MM.1S (cell line): ENCODE data around the gene TSPAN9.
A peak's percentile ranks its signal among the peaks of the same experiment; 100 is the strongest.

ENCODE experiments used
- DNase-seq: peaks from one replicate; pipeline ENCODE4 v3.0.0-alpha.2; 2015
- H2AFZ ChIP-seq: fragments of 300-600 bp; sonication (generic); 2 replicates; pipeline ENCODE4 v1.6.0; 2016; ENCODE audit warnings: antibody characterized with exemption, low read length
- H3F3A ChIP-seq: fragments of 300-600 bp; sonication (generic); 2 replicates; pipeline ENCODE4 v1.6.1; 2016; ENCODE audit warnings: mild to moderate bottlenecking, antibody characterized with exemption, low read length, moderate library complexity, mixed read lengths; ENCODE audit not compliant: insufficient read depth
- H3K27ac ChIP-seq: fragments of 300-600 bp; sonication (generic); 2 replicates; pipeline ENCODE4 v1.5.1; 2016; ENCODE audit warnings: mild to moderate bottlenecking, low read length
- H3K27me3 ChIP-seq: fragments of 300-600 bp; sonication (generic); replicated peaks from 2 replicates; pipeline ENCODE4 v1.6.0; 2016; ENCODE audit warnings: low read length; ENCODE audit not compliant: insufficient read depth
- H3K36me3 ChIP-seq: fragments of 300-600 bp; sonication (generic); replicated peaks from 2 replicates; pipeline ENCODE4 v1.6.1; 2016; ENCODE audit warnings: mild to moderate bottlenecking, low read length, mixed read lengths; ENCODE audit not compliant: insufficient read depth
- H3K4me1 ChIP-seq: fragments of 300-600 bp; sonication (generic); 2 replicates; pipeline ENCODE4 v1.6.1; 2016; ENCODE audit warnings: low read length, mixed read lengths
- H3K4me2 ChIP-seq: fragments of 300-600 bp; sonication (generic); 2 replicates; pipeline ENCODE4 v1.6.0; 2016; ENCODE audit warnings: low read depth, low read length
- H3K4me3 ChIP-seq: fragments of 300-600 bp; sonication (generic); 2 replicates; pipeline ENCODE4 v1.5.1; 2016; ENCODE audit warnings: low read length, mixed read lengths
- H3K79me2 ChIP-seq: fragments of 300-600 bp; sonication (generic); 2 replicates; pipeline ENCODE4 v1.6.1; 2016; ENCODE audit warnings: mixed run types, low read length, mixed read lengths
- H3K9ac ChIP-seq: fragments of 300-600 bp; sonication (generic); 2 replicates; pipeline ENCODE4 v1.6.1; 2016; ENCODE audit warnings: low read length, mixed read lengths
- H3K9me2 ChIP-seq: fragments of 300-600 bp; sonication (generic); replicated peaks from 2 replicates; pipeline ENCODE4 v1.6.1; 2016; ENCODE audit warnings: mild to moderate bottlenecking, low read length, mixed read lengths; ENCODE audit not compliant: insufficient read depth
- H3K9me3 ChIP-seq: fragments of 300-600 bp; sonication (generic); replicated peaks from 2 replicates; pipeline ENCODE4 v1.6.1; 2016; ENCODE audit warnings: mild to moderate bottlenecking, low read length, mixed read lengths; ENCODE audit not compliant: insufficient read depth
- H4K20me1 ChIP-seq: fragments of 300-600 bp; sonication (generic); 2 replicates; pipeline ENCODE4 v1.6.1; 2016; ENCODE audit warnings: mild to moderate bottlenecking, low read length, moderate library complexity, mixed read lengths; ENCODE audit not compliant: insufficient read depth
- EZH2 ChIP-seq: fragments of 300-600 bp; sonication (generic); optimal IDR thresholded peaks from 2 replicates; pipeline ENCODE3; 2017; ENCODE audit warnings: low read depth, mild to moderate bottlenecking, antibody characterized with exemption, low read length, mixed read lengths
- EZH2phosphoT487 ChIP-seq: fragments of 300-600 bp; sonication (generic); IDR thresholded peaks from 2 replicates; pipeline ENCODE4 v1.6.1; 2018; ENCODE audit warnings: antibody characterized with exemption, low read length
- TF ChIP-seq, protein P1 (sequence below): fragments of 300-600 bp; sonication (generic); IDR thresholded peaks from 2 replicates; pipeline ENCODE4 v1.5.1; 2016; ENCODE audit warnings: antibody characterized with exemption, low read length, mixed read lengths

Gene TSPAN9

DNA sequence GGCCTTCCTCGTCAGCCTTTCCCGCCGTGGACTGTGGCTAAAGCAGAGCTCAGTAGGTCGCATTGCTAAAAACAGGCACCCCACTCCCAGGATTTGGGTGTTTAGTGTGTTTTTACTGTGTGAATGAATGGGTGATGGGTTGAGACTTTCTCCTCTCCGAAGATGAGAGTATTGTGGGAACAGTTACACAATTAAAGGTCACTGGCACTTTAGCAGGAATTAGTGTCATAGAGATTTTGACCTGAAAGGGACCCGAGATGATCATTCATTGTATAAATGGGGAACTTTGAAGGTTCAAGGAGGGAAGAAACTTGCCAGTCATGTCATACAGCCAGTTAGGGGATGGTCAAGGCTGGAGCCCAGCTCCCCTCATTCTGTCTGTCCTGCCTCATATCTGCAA is 56.9 kb downstream of the TSPAN9 start:
- H3K27me3 ChIP-seq = peaks cover 97% of the 10 kb centered on the region
- DNase-seq = no peak
- no peaks in the 10 kb centered on the region for H3K79me2 ChIP-seq
- H3K4me1 ChIP-seq = peaks cover 14% of the 10 kb centered on the region
- no peak overlapping the region for H2AFZ ChIP-seq
- no peaks in the 10 kb centered on the region for H3K9me3 ChIP-seq
- no peaks in the 10 kb centered on the region for H3K9me2 ChIP-seq
- TF ChIP-seq EZH2phosphoT487 = no peak
- TF ChIP-seq EZH2 = no peak
- TF ChIP-seq, protein P1, sequence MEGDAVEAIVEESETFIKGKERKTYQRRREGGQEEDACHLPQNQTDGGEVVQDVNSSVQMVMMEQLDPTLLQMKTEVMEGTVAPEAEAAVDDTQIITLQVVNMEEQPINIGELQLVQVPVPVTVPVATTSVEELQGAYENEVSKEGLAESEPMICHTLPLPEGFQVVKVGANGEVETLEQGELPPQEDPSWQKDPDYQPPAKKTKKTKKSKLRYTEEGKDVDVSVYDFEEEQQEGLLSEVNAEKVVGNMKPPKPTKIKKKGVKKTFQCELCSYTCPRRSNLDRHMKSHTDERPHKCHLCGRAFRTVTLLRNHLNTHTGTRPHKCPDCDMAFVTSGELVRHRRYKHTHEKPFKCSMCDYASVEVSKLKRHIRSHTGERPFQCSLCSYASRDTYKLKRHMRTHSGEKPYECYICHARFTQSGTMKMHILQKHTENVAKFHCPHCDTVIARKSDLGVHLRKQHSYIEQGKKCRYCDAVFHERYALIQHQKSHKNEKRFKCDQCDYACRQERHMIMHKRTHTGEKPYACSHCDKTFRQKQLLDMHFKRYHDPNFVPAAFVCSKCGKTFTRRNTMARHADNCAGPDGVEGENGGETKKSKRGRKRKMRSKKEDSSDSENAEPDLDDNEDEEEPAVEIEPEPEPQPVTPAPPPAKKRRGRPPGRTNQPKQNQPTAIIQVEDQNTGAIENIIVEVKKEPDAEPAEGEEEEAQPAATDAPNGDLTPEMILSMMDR = no peak
- H3K27ac ChIP-seq = no peak overlapping the region
- no peaks in the 10 kb centered on the region for H4K20me1 ChIP-seq
- H3K4me2 ChIP-seq = no peak overlapping the region
- H3K36me3 ChIP-seq = no peaks in the 10 kb centered on the region
- no peaks in the 10 kb centered on the region for H3F3A ChIP-seq
- no peak overlapping the region for H3K9ac ChIP-seq
- no peak overlapping the region for H3K4me3 ChIP-seq

DNA sequence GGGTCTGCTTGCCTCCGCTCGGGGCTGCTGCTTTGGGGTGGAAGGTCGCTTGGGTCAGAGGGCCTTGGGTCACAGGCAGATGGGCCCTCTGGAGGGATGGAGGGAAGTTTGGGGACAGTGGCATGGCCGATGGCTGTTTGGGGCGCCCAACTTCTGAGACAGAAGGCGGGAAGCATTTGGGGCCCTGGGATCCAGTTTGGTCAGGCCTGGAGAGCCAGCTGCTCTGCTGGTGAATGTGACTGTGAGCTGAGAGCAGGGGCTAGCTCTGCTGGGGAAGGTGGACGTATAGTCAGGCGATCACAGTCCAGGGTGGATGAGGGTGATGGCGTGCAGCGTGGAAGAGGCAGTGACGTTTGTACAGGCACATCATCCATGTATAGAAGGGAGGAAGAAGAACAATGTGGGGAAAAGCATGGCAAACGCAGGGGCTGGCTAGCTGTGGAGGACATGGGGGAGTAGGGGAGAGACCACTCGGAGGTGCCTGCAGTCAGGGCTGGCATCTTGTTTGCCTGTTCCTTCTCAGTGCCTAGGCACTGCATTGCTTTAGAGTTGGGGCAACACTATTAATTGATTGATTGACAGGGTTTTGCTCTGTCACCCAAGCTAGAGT is 57.5 kb downstream of the TSPAN9 start:
- no peaks in the 10 kb centered on the region for H3K79me2 ChIP-seq
- H3F3A ChIP-seq = no peaks in the 10 kb centered on the region
- H3K36me3 ChIP-seq = no peaks in the 10 kb centered on the region
- H3K9ac ChIP-seq = no peak overlapping the region
- no peak overlapping the region for H2AFZ ChIP-seq
- TF ChIP-seq EZH2phosphoT487 (no peak), EZH2 (no peak)
- TF ChIP-seq, protein P1 = no peak
- H3K4me1 ChIP-seq = peaks cover 9% of the 10 kb centered on the region
- no peak for DNase-seq
- H3K9me3 ChIP-seq = no peaks in the 10 kb centered on the region
- H3K4me3 ChIP-seq = no peak overlapping the region
- H3K4me2 ChIP-seq = no peak overlapping the region
- peaks cover 97% of the 10 kb centered on the region for H3K27me3 ChIP-seq
- H4K20me1 ChIP-seq = no peaks in the 10 kb centered on the region
- no peak overlapping the region for H3K27ac ChIP-seq
- H3K9me2 ChIP-seq = no peaks in the 10 kb centered on the region

DNA sequence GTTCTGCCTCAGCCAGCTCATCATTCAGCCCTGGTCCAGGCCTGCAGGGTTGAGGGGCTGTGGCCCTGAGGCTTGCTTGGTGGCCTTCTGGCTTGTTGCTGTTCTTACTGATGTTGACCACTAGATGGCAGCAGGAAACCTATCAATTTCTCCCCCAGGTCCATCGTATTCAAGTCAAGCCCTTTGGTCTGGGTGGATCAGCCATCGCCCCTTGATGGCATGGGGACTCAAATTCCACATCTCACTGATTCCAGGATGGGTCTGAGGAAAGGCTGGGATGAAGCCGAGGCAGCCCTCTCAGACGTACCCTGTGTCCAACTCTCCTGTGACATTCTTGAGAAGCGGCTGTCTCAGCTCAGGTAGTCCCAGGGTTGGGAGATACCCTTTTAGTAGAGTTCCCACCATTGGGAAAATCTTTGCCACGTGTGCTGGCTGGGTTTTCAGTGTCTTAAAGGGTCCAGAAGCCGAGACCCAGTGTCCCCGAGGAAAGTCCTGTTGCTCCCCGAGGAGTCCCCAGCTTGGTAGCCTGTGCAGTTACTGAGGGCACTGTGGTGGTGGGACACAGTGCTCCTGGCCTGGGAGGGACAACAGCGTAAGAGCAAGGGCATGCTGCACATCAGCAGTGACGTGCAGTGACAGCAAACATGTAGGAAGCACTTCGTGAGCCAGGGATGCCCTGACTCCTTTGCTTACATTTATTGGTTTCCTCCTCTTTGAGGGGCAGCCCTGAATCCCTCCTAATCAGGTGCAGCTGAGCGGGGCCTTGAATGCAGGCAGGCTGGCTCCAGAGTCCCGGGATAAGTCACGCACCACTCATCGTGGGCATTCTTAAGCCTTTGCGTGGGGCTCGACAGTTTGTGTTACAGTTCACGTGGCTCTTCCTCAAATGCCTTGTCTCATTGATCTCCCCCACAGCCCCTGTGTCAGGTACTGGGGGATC is 58.6 kb downstream of the TSPAN9 start:
- H3K9me2 ChIP-seq = no peaks in the 10 kb centered on the region
- H4K20me1 ChIP-seq = no peaks in the 10 kb centered on the region
- H3K4me2 ChIP-seq = no peak overlapping the region
- H3K27me3 ChIP-seq = peaks cover 97% of the 10 kb centered on the region
- no peak overlapping the region for H2AFZ ChIP-seq
- no peaks in the 10 kb centered on the region for H3K4me1 ChIP-seq
- H3F3A ChIP-seq = no peaks in the 10 kb centered on the region
- peak; percentile 52 for DNase-seq
- no peaks in the 10 kb centered on the region for H3K9me3 ChIP-seq
- no peak overlapping the region for H3K27ac ChIP-seq
- H3K36me3 ChIP-seq = no peaks in the 10 kb centered on the region
- no peak overlapping the region for H3K9ac ChIP-seq
- TF ChIP-seq, protein P1 = peak; percentile 76
- no peak for TF ChIP-seq EZH2phosphoT487
- TF ChIP-seq EZH2 = no peak
- H3K4me3 ChIP-seq = no peak overlapping the region
- no peaks in the 10 kb centered on the region for H3K79me2 ChIP-seq
